ENCODE data around the gene DNAH17.

- TF ChIP-seq YY1 (IDR thresholded peaks at IDR 0.05; ENCODE audit: low read depth), result no peak
- no peak for TF ChIP-seq CTCF (IDR thresholded peaks at IDR 0.05)
- no peak for TF ChIP-seq EP300 (IDR thresholded peaks at IDR 0.05; ENCODE audit: borderline replicate concordance in 1 of 2, low read depth in 1 of 2, low read length in 1 of 2)
- TF ChIP-seq TAF1 (IDR thresholded peaks at IDR 0.05; ENCODE audit: borderline replicate concordance, low read depth, low read length), result no peak
- no peak for TF ChIP-seq EZH2phosphoT487 (IDR thresholded peaks at IDR 0.05; ENCODE audit: borderline replicate concordance, low read depth)
- no peak for TF ChIP-seq POLR2AphosphoS5 (IDR thresholded peaks at IDR 0.05; ENCODE audit: low read depth, low read length)
- no peak for TF ChIP-seq RXRA (IDR thresholded peaks at IDR 0.05; ENCODE audit: borderline replicate concordance, low read depth)
- no peak for TF ChIP-seq JUND (IDR thresholded peaks at IDR 0.05)
These were observed 39.0 kb downstream of the DNAH17 start for GRCh38 chr17:78538033-78538776.

All from SK-N-SH (cell line).